Activated T-cell treated with anti-CD3 and anti-CD28 coated beads, Interleukin-2, amount 50 U/mL, for 48 hours (primary cell): Measurements from ENCODE around the gene SH3RF3.
A peak's percentile ranks its signal among the peaks of the same experiment; 100 is the strongest.

Source experiments
- DNase-seq, 2 experiments: peaks; one replicate each; pipeline ENCODE4 v3.0.0-alpha.2; 2020

The SH3RF3 gene

GRCh38 chr2:109141006-109141600 is 12.1 kb downstream of the SH3RF3 start:
- DNase-seq, result no peak

GRCh38 chr2:109141727-109142283 is 12.8 kb downstream of the SH3RF3 start:
- no peak for DNase-seq

- no peak for DNase-seq
These were observed 13.6 kb downstream of the SH3RF3 start for GRCh38 chr2:109142416-109143210.

GRCh38 chr2:109143214-109144187 is 14.5 kb downstream of the SH3RF3 start:
- peak; percentile 75 to 76 for DNase-seq

GRCh38 chr2:109144271-109144670 is 15.3 kb downstream of the SH3RF3 start:
- DNase-seq, result no peak

- no peak for DNase-seq
These were observed 15.7 kb downstream of the SH3RF3 start for GRCh38 chr2:109144721-109145120.

GRCh38 chr2:109145286-109145685 is 16.3 kb downstream of the SH3RF3 start:
- no peak for DNase-seq

GRCh38 chr2:109147405-109147804 is 18.4 kb downstream of the SH3RF3 start:
- DNase-seq, result no peak

GRCh38 chr2:109148117-109148746 is 19.2 kb downstream of the SH3RF3 start:
- no peak for DNase-seq

GRCh38 chr2:109148991-109149645 is 20.1 kb downstream of the SH3RF3 start:
- no peak for DNase-seq

- DNase-seq, result no peak
These were observed 21.6 kb downstream of the SH3RF3 start for GRCh38 chr2:109150559-109150958.

- no peak for DNase-seq
These were observed 22.5 kb downstream of the SH3RF3 start for GRCh38 chr2:109151519-109151918.

GRCh38 chr2:109153005-109153784 is 24.2 kb downstream of the SH3RF3 start:
- no peak for DNase-seq

GRCh38 chr2:109153807-109154206 is 24.8 kb downstream of the SH3RF3 start:
- DNase-seq, result no peak

GRCh38 chr2:109154226-109154625 is 25.2 kb downstream of the SH3RF3 start:
- DNase-seq, result no peak

- no peak for DNase-seq
These were observed 26.8 kb downstream of the SH3RF3 start for GRCh38 chr2:109155553-109156451.

- DNase-seq, result no peak
These were observed 28.6 kb downstream of the SH3RF3 start for GRCh38 chr2:109157563-109158105.

- DNase-seq, result no peak
These were observed 29.2 kb downstream of the SH3RF3 start for GRCh38 chr2:109158237-109158636.

- no peak for DNase-seq
These were observed 30.1 kb downstream of the SH3RF3 start for GRCh38 chr2:109159096-109159495.
